ENCODE results near the gene KCTD5. TPM values are rescaled to one million over a fixed set of nuclear protein-coding genes. Genes with fewer than 3 reads are reported as not detected.
"Not testable (repeated sequence)": the region's sequence is repeated elsewhere in the genome, so short reads cannot be mapped to it uniquely, and the experiment has no call there.

KCTD5 gene
- total and polyA plus RNA-seq, 9 of the 15 experiments (the other 6 are each of a cell fraction or from before 2014, with no cell fraction given) = 0.73 to 58.3 (median 32.3) TPM

DNA sequence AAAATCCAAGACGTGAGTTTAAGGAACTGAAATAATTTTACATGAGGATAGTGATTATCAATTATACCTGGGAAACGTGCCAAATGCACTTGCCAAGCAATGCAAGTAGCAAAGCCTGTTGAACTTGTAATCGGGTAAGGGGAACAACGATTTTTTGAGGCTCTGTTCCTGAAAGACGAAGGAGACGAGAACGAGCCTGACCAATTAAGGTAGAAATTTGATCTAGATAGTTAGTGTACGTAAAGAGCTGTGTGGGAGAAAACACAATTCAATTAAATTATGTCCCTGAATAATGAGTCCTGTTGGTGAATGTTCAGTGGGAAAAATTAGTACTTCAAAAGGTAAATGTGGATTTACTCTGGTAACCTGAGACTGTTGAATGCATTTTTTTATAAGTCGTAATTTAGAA is 17.7 kb upstream of the KCTD5 start:
- DNase-seq (ENCODE audit: extremely low read depth in 1 of 4, low spot score in 3 of 4) (no peak), FAIRE-seq (no peak), ATAC-seq (no peak)
- Histone ChIP-seq H3K4me2 (ENCODE audit: insufficient read depth, low read length) (peak overlapping the region; percentile 69; the same call in 1 of the 2 replicates), H3K27ac (ENCODE audit: extremely low read depth, low read depth, low read length) (peak overlapping the region; percentile 82), H3K27me3 (ENCODE audit: control insufficient read depth in 2 of 2, insufficient read depth in 2 of 2, low read length in 2 of 2) (no peaks in the 10 kb centered on the region), H3K4me3 (no peak overlapping the region), H2AFZ (ENCODE audit: low read depth, low read length) (peak overlapping the region; percentile 88), H3K9me1 (ENCODE audit: control insufficient read depth, insufficient read depth, low read length) (no peaks in the 10 kb centered on the region), H3K79me2 (ENCODE audit: control insufficient read depth, insufficient read depth, low read length) (no peaks in the 10 kb centered on the region), H3K4me1 (replicated peaks in 1 of 2; ENCODE audit: control insufficient read depth in 2 of 2, insufficient read depth in 2 of 2, low read length in 2 of 2) (peaks cover 0 to 21% of the 10 kb centered on the region in 2 experiments; a peak in 4 of 5 replicates), H4K20me1 (replicated peaks; ENCODE audit: control insufficient read depth, insufficient read depth, low read length) (no peaks in the 10 kb centered on the region), H3K9ac (ENCODE audit: insufficient read depth in 1 of 2, low read depth in 2 of 2, low read length in 2 of 2) (peak overlapping the region in 1 of 2 experiments; percentile 64; a peak in 1 of 4 replicates), H3K9me3 (replicated peaks; ENCODE audit: control insufficient read depth, insufficient read depth, low read depth, low read length) (no peaks in the 10 kb centered on the region), H3K36me3 (ENCODE audit: control insufficient read depth, insufficient read depth, low read length) (peaks cover 16% of the 10 kb centered on the region; the same call in 1 of the 3 replicates)
- CTCF ChIA-PET (ENCODE audit: low intra/inter-chr PET ratio) = no interaction called here
- POLR2A ChIA-PET = interaction anchor here (1.1 to 1.6 kb wide), 3 partner anchors 9 to 18 kb away, joined by 3 to 4 read pairs (median 4); partner anchors contain the start of gene KCTD5
- WGBS (ENCODE audit: insufficient coverage, low coverage, missing lambda C conversion rate) = 37% methylated on average over 9 of the region's 9 CpGs
- in situ Hi-C loops (cut with MboI) = no loop called here
- no TSS peak for BruUV-seq (replicated peaks)
- TF ChIP-seq NFIC (IDR thresholded peaks at IDR 0.05) (peak; percentile 37), GABPA (tag; conservative IDR thresholded peaks at IDR 0.05; ENCODE audit: low read depth) (no peak)
- intact Hi-C loops (cut with micrococcal nuclease) = no loop called here

DNA sequence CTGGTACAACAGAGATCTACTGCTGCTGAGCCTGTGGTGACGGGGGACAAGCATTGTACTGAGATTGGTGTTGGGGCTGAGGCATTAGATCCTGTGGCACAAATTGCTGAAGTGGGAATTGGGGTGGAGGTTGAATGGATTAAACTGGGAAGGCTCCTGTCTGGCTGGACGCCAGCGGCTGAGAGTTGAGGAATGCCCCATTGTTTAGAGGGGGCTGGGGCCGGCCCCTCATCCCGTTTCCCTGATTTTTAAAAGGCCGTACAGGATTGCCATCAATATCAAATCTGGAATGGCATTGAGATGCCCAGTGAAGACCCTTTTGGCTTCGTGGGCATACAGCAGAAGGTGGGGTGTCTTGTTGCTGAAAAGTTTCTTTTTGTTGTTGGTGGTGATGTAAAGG is 15.7 kb upstream of the KCTD5 start:
- intact Hi-C loops (cut with micrococcal nuclease); CTCF ChIA-PET (ENCODE audit: low intra/inter-chr PET ratio); H2AFZ ChIP-seq (ENCODE audit: low read depth, low read length); H3K79me2 ChIP-seq (ENCODE audit: control insufficient read depth, insufficient read depth, low read length); H4K20me1 ChIP-seq (replicated peaks; ENCODE audit: control insufficient read depth, insufficient read depth, low read length); H3K9me1 ChIP-seq (ENCODE audit: control insufficient read depth, insufficient read depth, low read length); H3K4me3 ChIP-seq; H3K27ac ChIP-seq (ENCODE audit: extremely low read depth, low read depth, low read length); H3K27me3 ChIP-seq (ENCODE audit: control insufficient read depth in 2 of 2, insufficient read depth in 2 of 2, low read length in 2 of 2); FAIRE-seq; H3K4me2 ChIP-seq (ENCODE audit: insufficient read depth, low read length); DNase-seq (ENCODE audit: extremely low read depth in 1 of 4, low spot score in 3 of 4); ATAC-seq; H3K9me3 ChIP-seq (replicated peaks; ENCODE audit: control insufficient read depth, insufficient read depth, low read depth, low read length); in situ Hi-C loops (cut with MboI); H3K9ac ChIP-seq (ENCODE audit: insufficient read depth in 1 of 2, low read depth in 2 of 2, low read length in 2 of 2); POLR2A ChIA-PET; BruUV-seq (replicated peaks): not testable (repeated sequence)
- 83% methylated on average over 7 of the region's 7 CpGs for WGBS (ENCODE audit: insufficient coverage, low coverage, missing lambda C conversion rate)
- peaks cover 19% of the 10 kb centered on the region; the same call in 1 of the 3 replicates for H3K36me3 ChIP-seq (ENCODE audit: control insufficient read depth, insufficient read depth, low read length)
- peaks cover 1 to 22% of the 10 kb centered on the region in 2 experiments; a peak in 4 of 5 replicates for H3K4me1 ChIP-seq (replicated peaks in 1 of 2; ENCODE audit: control insufficient read depth in 2 of 2, insufficient read depth in 2 of 2, low read length in 2 of 2)
